Endodermal cell (in vitro differentiated cells): Measurements from ENCODE around the gene AGK. TPM values are rescaled to one million over a fixed set of nuclear protein-coding genes. Genes with fewer than 3 reads are reported as not detected.

Experiments
- DNase-seq: peaks from one replicate; pipeline ENCODE4 v3.0.0-alpha.2; 2017
- H3K27ac ChIP-seq: 2 replicates; pipeline ENCODE4 v1.5.1; 2013; ENCODE audit warnings: mild to moderate bottlenecking, low read depth, low read length, moderate library complexity
- H3K27me3 ChIP-seq: 2 replicates; pipeline ENCODE4 v1.6.1; 2013; ENCODE audit warnings: mild to moderate bottlenecking, low read length, moderate library complexity; ENCODE audit not compliant: insufficient read depth, control insufficient read depth, poor library complexity, severe bottlenecking
- H3K36me3 ChIP-seq: 2 replicates; pipeline ENCODE4 v1.7.0; 2013; ENCODE audit warnings: mild to moderate bottlenecking, low read length, moderate library complexity; ENCODE audit not compliant: control insufficient read depth, insufficient read depth
- H3K4me1 ChIP-seq: one replicate; pipeline ENCODE4 v1.7.0; 2013; ENCODE audit warnings: low read length; ENCODE audit not compliant: control insufficient read depth, insufficient read depth
- H3K4me3 ChIP-seq: 2 replicates; pipeline ENCODE4 v1.5.1; 2013; ENCODE audit warnings: mild to moderate bottlenecking, low read length, moderate library complexity
- H3K9ac ChIP-seq: 2 replicates; pipeline ENCODE4 v1.6.1; 2013; ENCODE audit warnings: mild to moderate bottlenecking, low read length, moderate library complexity; ENCODE audit not compliant: poor library complexity, severe bottlenecking; ENCODE audit errors: extremely low read depth
- H3K9me3 ChIP-seq: 2 replicates; pipeline ENCODE4 v1.6.1; 2013; ENCODE audit warnings: mild to moderate bottlenecking, low read length, moderate library complexity; ENCODE audit not compliant: control insufficient read depth
- H3K27ac Mint-ChIP-seq: 2 replicates; pipeline ENCODE4 v1.8.0; 2020; ENCODE audit warnings: mixed read lengths
- H3K27me3 Mint-ChIP-seq: 2 replicates; pipeline ENCODE4 v1.8.0; 2021; ENCODE audit warnings: mild to moderate bottlenecking, mixed read lengths; ENCODE audit not compliant: insufficient read depth
- H3K36me3 Mint-ChIP-seq: 2 replicates; pipeline ENCODE4 v1.8.0; 2020; ENCODE audit warnings: low read depth, mixed read lengths
- H3K4me1 Mint-ChIP-seq: 2 replicates; pipeline ENCODE4 v1.8.0; 2020; ENCODE audit warnings: mixed read lengths
- H3K4me3 Mint-ChIP-seq: 2 replicates; pipeline ENCODE4 v1.8.0; 2020; ENCODE audit warnings: mild to moderate bottlenecking, moderate library complexity, mixed read lengths
- H3K9me3 Mint-ChIP-seq: 2 replicates; pipeline ENCODE4 v1.8.0; 2020; ENCODE audit warnings: mild to moderate bottlenecking, mixed read lengths
- WGBS, 2 experiments: methylation state at CpG; one replicate each; pipeline versions ENCODE4 v1.1.5 to v1.1.7; 2013; ENCODE audit warnings: missing lambda C conversion rate in 2 of 2, mixed read lengths in 1 of 2; ENCODE audit not compliant: insufficient coverage in 1 of 2, insufficient read length in 1 of 2; 5-methylcytosine and 5-hydroxymethylcytosine counted together
- total RNA-seq, 2 donors: library from RNA; stranded (reverse); fragmentation: NEBNext Ultra II Directional in 1 of 2; extraction: Animal tissue kit (Norgen Biotek cat#: 25700) in 1 of 2; gene quantifications; 2 replicates in 1 of 2; 3 replicates in 1 of 2; pipeline ENCODE4 v1.2.1, GENCODE V29; 2021
- TF ChIP-seq, protein P1 (sequence below): fragments of 200-600 bp; sonication (generic); conservative IDR thresholded peaks from 2 replicates; pipeline ENCODE4 v1.5.0; 2021; ENCODE audit warnings: antibody characterized with exemption, mild to moderate bottlenecking

The AGK gene
- total RNA-seq, 2 donors from 2014 or later: 30.2 to 41.7 TPM

DNA sequence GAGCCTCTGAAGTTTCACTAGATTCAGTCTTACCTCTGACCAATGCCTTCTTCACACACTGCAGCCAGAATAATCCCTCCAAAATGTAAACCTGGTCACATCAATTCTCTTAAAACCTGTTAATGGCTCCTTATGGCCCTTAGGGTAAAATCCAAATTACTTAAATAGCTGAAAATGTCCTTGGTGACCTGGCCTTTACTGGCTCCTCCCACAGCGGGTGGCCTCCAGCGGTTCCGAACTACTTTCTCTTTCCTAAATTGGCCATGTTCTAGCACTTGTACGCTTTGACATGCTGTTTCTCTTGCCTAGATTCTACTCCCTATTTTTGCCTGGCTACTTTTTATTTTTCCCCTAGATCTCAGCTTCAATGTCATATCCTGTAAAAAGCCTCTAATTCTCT is 36.1 kb downstream of the AGK start:
- H3K4me3 Mint-ChIP-seq: no peak overlapping the region
- no peak overlapping the region for H3K9ac ChIP-seq
- peaks cover 11% of the 10 kb centered on the region for H3K36me3 Mint-ChIP-seq
- H3K9me3 Mint-ChIP-seq: no peaks in the 10 kb centered on the region
- H3K27ac ChIP-seq: no peak overlapping the region
- H3K9me3 ChIP-seq: peaks cover 5% of the 10 kb centered on the region
- H3K4me3 ChIP-seq: no peak overlapping the region
- H3K27me3 Mint-ChIP-seq: no peaks in the 10 kb centered on the region
- no peak overlapping the region for H3K27ac Mint-ChIP-seq
- no peaks in the 10 kb centered on the region for H3K27me3 ChIP-seq
- DNase-seq: peak; percentile 60
- WGBS, 2 experiments: 80 to 95% methylated on average over 4 of the region's 4 CpGs
- TF ChIP-seq, protein P1, sequence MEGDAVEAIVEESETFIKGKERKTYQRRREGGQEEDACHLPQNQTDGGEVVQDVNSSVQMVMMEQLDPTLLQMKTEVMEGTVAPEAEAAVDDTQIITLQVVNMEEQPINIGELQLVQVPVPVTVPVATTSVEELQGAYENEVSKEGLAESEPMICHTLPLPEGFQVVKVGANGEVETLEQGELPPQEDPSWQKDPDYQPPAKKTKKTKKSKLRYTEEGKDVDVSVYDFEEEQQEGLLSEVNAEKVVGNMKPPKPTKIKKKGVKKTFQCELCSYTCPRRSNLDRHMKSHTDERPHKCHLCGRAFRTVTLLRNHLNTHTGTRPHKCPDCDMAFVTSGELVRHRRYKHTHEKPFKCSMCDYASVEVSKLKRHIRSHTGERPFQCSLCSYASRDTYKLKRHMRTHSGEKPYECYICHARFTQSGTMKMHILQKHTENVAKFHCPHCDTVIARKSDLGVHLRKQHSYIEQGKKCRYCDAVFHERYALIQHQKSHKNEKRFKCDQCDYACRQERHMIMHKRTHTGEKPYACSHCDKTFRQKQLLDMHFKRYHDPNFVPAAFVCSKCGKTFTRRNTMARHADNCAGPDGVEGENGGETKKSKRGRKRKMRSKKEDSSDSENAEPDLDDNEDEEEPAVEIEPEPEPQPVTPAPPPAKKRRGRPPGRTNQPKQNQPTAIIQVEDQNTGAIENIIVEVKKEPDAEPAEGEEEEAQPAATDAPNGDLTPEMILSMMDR: no peak
- peaks cover 1% of the 10 kb centered on the region for H3K36me3 ChIP-seq
- H3K4me1 ChIP-seq: no peaks in the 10 kb centered on the region
- H3K4me1 Mint-ChIP-seq: peaks cover 30% of the 10 kb centered on the region

DNA sequence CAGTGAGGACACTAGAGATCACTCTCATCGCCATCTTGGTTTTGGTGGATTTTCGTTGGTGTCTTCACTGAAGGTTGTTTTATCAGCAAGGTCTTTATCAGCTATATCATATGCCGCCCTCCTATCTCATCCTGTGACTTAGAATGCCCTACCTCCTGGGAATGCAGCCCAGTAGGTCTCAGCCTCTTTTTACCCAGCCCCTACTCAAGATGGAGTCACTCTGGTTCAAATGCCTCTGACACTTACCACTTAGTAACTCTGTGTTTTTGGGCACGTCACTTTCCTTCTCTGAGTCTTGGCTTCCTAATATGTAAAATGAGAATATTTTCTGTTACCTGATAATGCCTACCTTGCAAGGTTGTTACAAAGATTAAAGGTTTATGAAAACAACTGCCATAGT is 37.7 kb downstream of the AGK start:
- H3K27me3 Mint-ChIP-seq: no peaks in the 10 kb centered on the region
- no peak overlapping the region for H3K4me3 ChIP-seq
- 96% methylated on average over 3 to 4 of the region's 4 CpGs for WGBS, 2 experiments
- H3K4me1 ChIP-seq: no peaks in the 10 kb centered on the region
- no peak overlapping the region for H3K27ac Mint-ChIP-seq
- DNase-seq: no peak
- H3K9ac ChIP-seq: no peak overlapping the region
- H3K9me3 Mint-ChIP-seq: no peaks in the 10 kb centered on the region
- peaks cover 19% of the 10 kb centered on the region for H3K36me3 Mint-ChIP-seq
- TF ChIP-seq, protein P1: no peak
- no peak overlapping the region for H3K4me3 Mint-ChIP-seq
- no peak overlapping the region for H3K27ac ChIP-seq
- H3K36me3 ChIP-seq: peaks cover 10% of the 10 kb centered on the region
- no peaks in the 10 kb centered on the region for H3K27me3 ChIP-seq
- H3K4me1 Mint-ChIP-seq: peaks cover 30% of the 10 kb centered on the region
- H3K9me3 ChIP-seq: no peaks in the 10 kb centered on the region

DNA sequence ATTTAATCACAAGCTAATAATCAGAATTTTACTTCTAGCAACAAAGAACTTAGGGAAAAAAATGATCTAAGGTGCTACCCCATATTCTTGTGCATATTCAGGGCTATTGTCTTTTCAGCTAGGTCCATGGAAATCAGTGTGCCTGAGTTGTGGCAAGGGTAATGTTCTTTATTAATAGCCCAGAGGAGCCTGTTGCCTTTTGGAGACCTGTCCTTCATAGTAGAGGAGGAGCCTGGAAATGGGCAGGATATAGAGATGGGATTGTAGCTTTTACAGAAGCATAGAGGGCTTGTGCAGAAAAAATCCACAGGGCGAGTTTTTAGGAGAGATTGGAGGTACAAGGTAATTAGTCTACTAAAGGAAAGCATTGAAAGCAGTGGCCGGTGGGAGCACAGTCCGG is 38.9 kb downstream of the AGK start:
- H3K27me3 ChIP-seq: no peaks in the 10 kb centered on the region
- peaks cover 24% of the 10 kb centered on the region for H3K4me1 Mint-ChIP-seq
- H3K4me3 ChIP-seq: no peak overlapping the region
- no peak for DNase-seq
- no peaks in the 10 kb centered on the region for H3K9me3 ChIP-seq
- TF ChIP-seq, protein P1: no peak
- H3K27ac ChIP-seq: no peak overlapping the region
- H3K9me3 Mint-ChIP-seq: no peaks in the 10 kb centered on the region
- no peak overlapping the region for H3K4me3 Mint-ChIP-seq
- WGBS, 2 experiments: 92 to 100% methylated on average over 2 to 3 of the region's 3 CpGs
- H3K9ac ChIP-seq: no peak overlapping the region
- H3K27me3 Mint-ChIP-seq: no peaks in the 10 kb centered on the region
- peaks cover 26% of the 10 kb centered on the region for H3K36me3 Mint-ChIP-seq
- peaks cover 10% of the 10 kb centered on the region for H3K36me3 ChIP-seq
- no peak overlapping the region for H3K27ac Mint-ChIP-seq
- no peaks in the 10 kb centered on the region for H3K4me1 ChIP-seq
